Ecto neural progenitor cell (in vitro differentiated cells): ENCODE measurements around the gene INHA.

Experiments used
- DNase-seq: peaks from one replicate; pipeline ENCODE4 v3.0.0-alpha.2; 2018; ENCODE audit warnings: low spot score

The INHA gene

GRCh38 chr2:219611866-219612576, 39.9 kb downstream of the INHA start:
- no peak for DNase-seq

GRCh38 chr2:219612577-219613286, 40.6 kb downstream of the INHA start:
- DNase-seq, result no peak

GRCh38 chr2:219613461-219614070, 41.5 kb downstream of the INHA start:
- DNase-seq, result no peak

GRCh38 chr2:219614076-219614860, 42.2 kb downstream of the INHA start:
- no peak for DNase-seq

- DNase-seq, result no peak
These were observed 42.9 kb downstream of the INHA start for GRCh38 chr2:219615036-219615435.

- no peak for DNase-seq
These were observed 43.8 kb downstream of the INHA start for GRCh38 chr2:219615894-219616293.

GRCh38 chr2:219616550-219616949, 44.4 kb downstream of the INHA start:
- DNase-seq, result no peak

- DNase-seq, result no peak
These were observed 46.6 kb downstream of the INHA start for GRCh38 chr2:219618733-219619122.

- DNase-seq, result no peak
These were observed 47.1 kb downstream of the INHA start for GRCh38 chr2:219619235-219619634.

GRCh38 chr2:219620546-219620945, 48.4 kb downstream of the INHA start:
- DNase-seq, result no peak

- no peak for DNase-seq
These were observed 49.8 kb downstream of the INHA start for GRCh38 chr2:219621935-219622334.

- no peak for DNase-seq
These were observed 50.4 kb downstream of the INHA start for GRCh38 chr2:219622472-219622871.

- no peak for DNase-seq
These were observed 52.5 kb downstream of the INHA start for GRCh38 chr2:219624565-219624964.

- no peak for DNase-seq
These were observed 53.1 kb downstream of the INHA start for GRCh38 chr2:219625179-219625578.
